ENCODE results near the gene KIAA1549. TPM values are rescaled to one million over a fixed set of nuclear protein-coding genes. Genes with fewer than 3 reads are reported as not detected.
"Not testable (repeated sequence)": the region's sequence is repeated elsewhere in the genome, so short reads cannot be mapped to it uniquely, and the experiment has no call there.

The KIAA1549 gene
- total RNA-seq, 1 experiment from 2014 or later = 3.3 TPM

DNA sequence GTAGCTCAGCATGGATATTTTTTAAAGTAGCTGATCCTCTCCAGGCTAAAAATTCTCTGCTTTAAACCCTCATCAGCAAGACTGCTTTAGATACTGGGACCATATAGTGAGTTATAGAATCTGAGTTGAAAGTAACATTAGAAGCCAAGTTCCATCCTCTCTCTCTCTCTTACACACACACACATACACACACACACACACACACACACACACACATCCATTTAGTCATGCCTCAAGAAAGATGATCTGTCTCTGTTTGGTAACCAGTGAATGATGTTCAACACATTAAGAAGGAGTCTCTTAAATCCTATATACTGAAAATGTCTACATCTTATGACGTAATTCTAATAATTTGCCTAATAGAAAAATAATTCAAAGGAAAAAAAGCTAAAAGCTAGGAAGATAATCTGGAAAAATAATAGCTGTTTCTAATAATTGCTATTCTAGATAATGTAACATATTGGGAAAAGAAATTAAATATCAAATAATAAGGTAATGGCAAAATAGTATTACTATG is 166.3 kb downstream of the KIAA1549 start:
- DNase-seq (ENCODE audit: low read depth) = peak; percentile 13

DNA sequence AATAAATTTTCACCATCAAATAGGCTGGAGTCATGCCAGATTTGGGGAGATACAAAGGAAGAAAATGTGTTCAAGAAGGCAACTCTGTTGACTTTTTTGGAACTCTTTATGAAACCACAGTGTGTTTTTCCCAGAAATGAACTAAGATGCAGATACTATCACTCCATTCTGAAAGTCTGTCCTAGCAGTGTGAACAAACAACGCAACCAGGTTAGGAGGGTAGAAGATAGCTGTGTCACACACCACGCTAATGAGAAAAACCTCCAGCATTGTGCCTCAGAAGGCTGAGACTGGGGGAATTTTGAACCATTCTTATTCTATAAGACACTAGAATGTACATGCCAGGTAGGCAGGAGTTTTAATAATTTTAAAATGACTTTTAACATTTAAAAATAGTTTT is 167.2 kb downstream of the KIAA1549 start:
- DNase-seq (ENCODE audit: low read depth) = no peak

DNA sequence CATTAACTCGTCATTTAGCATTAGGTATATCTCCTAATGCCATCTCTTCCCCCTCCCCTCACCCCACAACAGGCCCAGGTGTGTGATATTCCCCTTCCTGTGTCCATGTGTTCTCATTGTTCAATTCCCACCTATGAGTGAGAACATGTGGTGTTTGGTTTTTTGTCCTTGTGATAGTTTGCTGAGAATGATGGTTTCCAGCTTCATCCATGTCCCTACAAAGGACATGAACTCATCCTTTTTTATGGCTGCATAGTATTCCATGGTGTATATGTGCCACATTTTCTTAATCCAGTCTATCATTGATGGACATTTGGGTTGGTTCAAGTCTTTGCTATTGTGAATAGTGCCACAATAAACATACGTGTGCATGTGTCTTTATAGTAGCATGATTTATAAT is 169.9 kb downstream of the KIAA1549 start:
- DNase-seq (ENCODE audit: low read depth) = not testable (repeated sequence)

DNA sequence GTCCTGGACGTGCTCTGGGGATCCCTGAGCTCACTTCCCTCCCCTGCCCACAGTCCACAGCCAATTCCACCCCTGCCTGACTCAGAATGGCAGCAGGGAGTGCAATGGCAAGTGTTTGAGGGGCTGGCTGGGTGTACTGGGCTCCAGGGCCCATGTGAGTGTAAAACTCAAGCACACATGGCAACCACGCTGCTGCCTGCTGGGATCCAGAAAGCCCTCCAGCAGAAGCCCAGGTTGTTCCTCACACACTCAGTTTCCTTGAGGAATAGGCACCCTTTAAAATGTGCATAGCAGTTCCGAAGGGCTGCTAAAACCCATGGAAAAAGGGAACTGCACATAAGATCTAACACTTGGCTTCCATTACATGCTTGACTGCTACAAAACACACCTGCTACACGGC is 171.8 kb downstream of the KIAA1549 start:
- DNase-seq (ENCODE audit: low read depth) = no peak

DNA sequence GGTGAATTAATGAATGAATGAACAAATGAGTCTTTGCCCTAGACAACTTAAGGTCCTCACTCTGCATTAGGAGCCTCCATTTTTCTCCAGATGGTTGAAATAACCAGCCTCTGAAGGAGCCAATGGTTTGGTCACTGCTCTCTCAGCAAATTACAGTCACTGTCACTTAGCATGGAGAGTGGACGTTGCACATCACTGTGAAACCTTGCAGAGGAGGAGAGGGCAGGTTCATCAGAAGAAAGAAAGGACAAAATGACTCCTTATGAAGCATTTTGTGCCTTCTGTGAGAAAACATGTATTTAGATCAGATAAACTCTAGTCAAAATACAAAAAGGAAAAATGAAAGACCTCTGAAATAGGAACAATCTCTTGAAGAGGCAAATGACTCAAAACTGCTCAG is 176.6 kb downstream of the KIAA1549 start:
- no peak for DNase-seq (ENCODE audit: low read depth)

- no peak for DNase-seq (ENCODE audit: low read depth)
These were observed 178.5 kb downstream of the KIAA1549 start for GRCh38 chr7:138802706-138803105.

DNA sequence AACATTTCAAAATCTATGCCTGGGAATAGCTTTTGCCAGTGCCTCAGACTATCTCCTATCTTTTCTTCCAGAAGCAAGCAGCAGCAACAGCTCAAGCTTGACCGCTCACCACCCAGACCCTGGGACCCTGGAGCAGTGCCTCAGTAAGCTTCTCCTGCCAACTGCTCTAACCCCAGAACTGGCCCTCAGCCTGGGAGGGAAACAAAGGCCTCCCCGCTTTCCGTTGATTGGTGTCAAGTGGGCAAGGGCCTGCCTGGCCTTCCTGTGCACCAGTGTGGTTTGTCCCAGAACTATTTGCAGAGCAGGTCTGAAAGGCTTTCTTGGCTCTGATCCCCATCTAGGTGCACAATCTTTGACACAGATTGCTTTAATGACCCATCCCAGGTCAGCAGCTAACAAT is 179.9 kb downstream of the KIAA1549 start:
- DNase-seq (ENCODE audit: low read depth) = no peak

- no peak for DNase-seq (ENCODE audit: low read depth)
These were observed 181.7 kb downstream of the KIAA1549 start for GRCh38 chr7:138799336-138800000.

- DNase-seq (ENCODE audit: low read depth) = no peak
These were observed 182.4 kb downstream of the KIAA1549 start for GRCh38 chr7:138798836-138799235.

DNA sequence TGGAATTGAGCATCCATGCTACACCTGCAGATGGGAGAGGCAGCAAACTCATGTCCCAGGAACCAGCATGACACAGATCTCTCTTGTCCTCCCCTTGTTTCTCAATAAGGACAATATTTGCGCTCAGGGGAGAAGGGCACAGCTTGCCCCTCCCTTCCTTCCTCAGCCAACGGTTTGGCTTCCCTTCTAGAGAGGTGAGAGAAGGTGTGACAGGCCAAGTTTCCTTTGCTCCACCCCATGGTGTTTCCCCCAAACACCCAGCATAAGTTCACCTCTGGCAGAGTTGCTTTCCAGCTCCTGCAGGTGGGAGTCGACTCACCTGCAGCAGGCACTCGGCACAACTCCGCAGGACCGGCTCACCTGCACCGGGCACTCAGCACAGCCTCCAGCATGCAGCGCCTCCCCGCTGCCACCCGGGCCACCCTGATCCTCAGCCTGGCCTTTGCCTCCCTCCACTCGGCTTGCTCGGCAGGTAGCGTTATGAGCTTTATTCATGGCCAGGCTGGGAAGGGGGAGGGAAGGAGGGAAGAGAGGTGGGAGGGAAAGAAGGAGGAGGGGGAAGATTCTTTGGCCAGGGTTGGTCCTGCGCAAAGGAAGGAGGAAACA is 183.4 kb downstream of the KIAA1549 start, which contains the start of the genes ATP6V0A4 and TMEM213:
Gene ATP6V0A4, minus strand, starts transcription at position 482 of the 606 bp plus-strand sequence. CDS start 26,949 bp downstream, outside the sequence.
Gene TMEM213, plus strand, starts transcription at position 280 of the 606 bp plus-strand sequence. Its CDS starts 111 bp downstream, at position 391.
- no peak for DNase-seq (ENCODE audit: low read depth)

GRCh38 chr7:138797046-138797445 is 184.1 kb downstream of the KIAA1549 start:
- not testable (repeated sequence) for DNase-seq (ENCODE audit: low read depth)

- no peak for DNase-seq (ENCODE audit: low read depth)
These were observed 185.1 kb downstream of the KIAA1549 start for GRCh38 chr7:138796038-138796615.

DNA sequence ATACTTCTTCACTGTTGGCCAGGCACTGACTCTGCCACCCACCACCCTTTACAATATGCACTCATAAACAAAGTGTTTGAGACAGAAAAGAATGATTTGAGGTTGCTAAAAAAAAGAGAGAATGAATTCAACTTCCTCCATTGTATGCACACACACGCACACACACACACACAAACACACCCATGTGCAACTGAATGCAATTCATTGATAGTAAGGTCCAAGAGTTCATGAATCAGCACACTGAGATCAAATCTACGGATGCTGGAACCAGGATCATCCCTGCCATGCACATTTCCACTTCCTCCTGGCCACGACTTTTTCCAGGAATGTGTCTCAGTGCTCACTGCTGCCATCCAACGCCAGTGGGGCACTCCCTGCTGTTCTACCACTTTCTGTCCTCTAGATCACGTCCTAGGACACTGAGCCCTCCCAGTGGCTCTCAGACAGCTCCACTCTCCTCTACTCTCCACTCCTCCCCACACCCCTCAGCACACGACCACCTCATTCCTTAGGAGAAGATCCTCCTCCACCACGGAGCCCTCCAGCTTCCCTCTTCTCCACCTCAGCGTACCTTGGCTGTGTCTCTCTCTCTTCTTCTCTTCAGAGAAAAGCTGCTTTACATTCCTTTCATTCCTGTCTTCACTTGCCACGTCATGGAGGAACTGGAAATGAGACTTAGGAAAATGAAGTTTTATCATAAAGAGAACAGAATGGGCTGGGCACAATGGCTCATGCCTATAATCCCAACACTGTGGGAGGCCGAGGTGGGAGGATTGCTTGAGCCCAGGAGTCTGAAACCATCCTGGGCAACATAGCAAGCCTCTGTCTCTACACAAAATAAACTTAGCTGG is 195.4 kb downstream of the KIAA1549 start:
- peak; percentile 24 for DNase-seq (ENCODE audit: low read depth)

GRCh38 chr7:138784692-138785091 is 196.5 kb downstream of the KIAA1549 start:
- no peak for DNase-seq (ENCODE audit: low read depth)

Other genes with a start within 250 kb of the KIAA1549 start
- gene TMEM213, start 183.4 kb downstream of the KIAA1549 start, total RNA-seq (2014; rRNA removed) = not detected in 2 replicates
- gene ATP6V0A4, start 183.2 kb downstream of the KIAA1549 start, total RNA-seq (2014; rRNA removed) = 0.06 and 0.19 TPM in 2 replicates
- gene ZC3HAV1L, start 54.7 kb upstream of the KIAA1549 start, total RNA-seq (2014; rRNA removed) = 22.3 and 23.9 TPM in 2 replicates
- gene ZC3HAV1, start 128.3 kb upstream of the KIAA1549 start, total RNA-seq (2014; rRNA removed) = 32.1 and 40.0 TPM in 2 replicates
- 3.9 and 5.3 TPM in 2 replicates for gene UBN2, start 249.8 kb upstream of the KIAA1549 start, total RNA-seq (2014; rRNA removed)